NCI-H774 (cell line): Measurements from ENCODE around the gene CNOT4.

Source experiments
- DNase-seq: peaks from one replicate; lab custom pipeline; 2025; lab: John Stamatoyannopoulos, UW

CNOT4 gene

GRCh38 chr7:135397689-135398088 is 112.2 kb downstream of the CNOT4 start:
- no peak for DNase-seq

- no peak for DNase-seq
These were observed 117.2 kb downstream of the CNOT4 start for GRCh38 chr7:135392701-135393100.

GRCh38 chr7:135391514-135391913 is 118.4 kb downstream of the CNOT4 start:
- DNase-seq, result no peak

GRCh38 chr7:135390829-135391228 is 119.1 kb downstream of the CNOT4 start:
- peak; percentile 63 for DNase-seq

GRCh38 chr7:135389971-135390370 is 119.9 kb downstream of the CNOT4 start:
- DNase-seq, result no peak

- no peak for DNase-seq
These were observed 121.3 kb downstream of the CNOT4 start for GRCh38 chr7:135388616-135389015.

GRCh38 chr7:135386776-135387175 is 123.1 kb downstream of the CNOT4 start:
- no peak for DNase-seq

- no peak for DNase-seq
These were observed 123.7 kb downstream of the CNOT4 start for GRCh38 chr7:135386181-135386580.

- DNase-seq, result peak; percentile 39
These were observed 124.7 kb downstream of the CNOT4 start for GRCh38 chr7:135385209-135385608.

- DNase-seq, result no peak
These were observed 126.3 kb downstream of the CNOT4 start for GRCh38 chr7:135383525-135384175.

GRCh38 chr7:135382173-135382572 is 127.7 kb downstream of the CNOT4 start:
- no peak for DNase-seq

GRCh38 chr7:135381369-135381768 is 128.5 kb downstream of the CNOT4 start:
- no peak for DNase-seq

- no peak for DNase-seq
These were observed 129.6 kb downstream of the CNOT4 start for GRCh38 chr7:135380351-135380750.

GRCh38 chr7:135377171-135377570 is 132.7 kb downstream of the CNOT4 start:
- DNase-seq, result no peak

GRCh38 chr7:135375908-135376699 is 133.8 kb downstream of the CNOT4 start:
- DNase-seq, result no peak

- no peak for DNase-seq
These were observed 135.2 kb downstream of the CNOT4 start for GRCh38 chr7:135374736-135375135.

- no peak for DNase-seq
These were observed 137.7 kb downstream of the CNOT4 start for GRCh38 chr7:135372222-135372621.

- no peak for DNase-seq
These were observed 139.2 kb downstream of the CNOT4 start for GRCh38 chr7:135370656-135371055.

- no peak for DNase-seq
These were observed 140.5 kb downstream of the CNOT4 start for GRCh38 chr7:135369405-135369804.

GRCh38 chr7:135368416-135369186 is 141.3 kb downstream of the CNOT4 start:
- DNase-seq, result no peak

- DNase-seq, result no peak
These were observed 142.9 kb downstream of the CNOT4 start for GRCh38 chr7:135366843-135367508.

GRCh38 chr7:135365721-135366120 is 144.2 kb downstream of the CNOT4 start:
- DNase-seq, result no peak
